ENCODE measurements around the gene TRAFD1. TPM values are rescaled to one million over a fixed set of nuclear protein-coding genes. Genes with fewer than 3 reads are reported as not detected.

Gene TRAFD1
- total and polyA plus RNA-seq, 2 of the 13 experiments (the other 11 are each of a cell fraction or from before 2014, with no cell fraction given), result 9.5 to 20.9 TPM

- TF ChIP-seq NFAT5 (CRISPR knock-in tag; IDR thresholded peaks at IDR 0.05), result 0 out of 2 replicates have a peak, but pooled peaks have one; percentile 36
- 0 out of 2 replicates have a peak, but pooled peaks have one; percentile 40 for TF ChIP-seq ZNF256 (CRISPR knock-in tag; conservative IDR thresholded peaks at IDR 0.05)
- peak; percentile 77; the same call in 1 of the 2 replicates for TF ChIP-seq THAP9 (CRISPR knock-in tag; IDR thresholded peaks at IDR 0.05; ENCODE audit: borderline replicate concordance)
- TF ChIP-seq TFDP2 (CRISPR knock-in tag; IDR thresholded peaks at IDR 0.05), result peak; percentile 25; the same call in 1 of the 2 replicates
- 0 out of 2 replicates have a peak, but pooled peaks have one; percentile 35 for TF ChIP-seq ZNF263 (CRISPR knock-in tag; IDR thresholded peaks at IDR 0.05)
- TF ChIP-seq ZBTB25 (CRISPR knock-in tag; IDR thresholded peaks at IDR 0.05), result no peak
- peak; percentile 82; the same call in 1 of the 2 replicates for TF ChIP-seq ZNF607 (CRISPR knock-in tag; IDR thresholded peaks at IDR 0.05; ENCODE audit: borderline replicate concordance)
- TF ChIP-seq ZNF124 (CRISPR knock-in tag; IDR thresholded peaks at IDR 0.05), result no peak
- no peak for TF ChIP-seq HNRNPL (IDR thresholded peaks at IDR 0.05; ENCODE audit: low read depth, low read length)
- no peak for TF ChIP-seq MBNL3 (CRISPR knock-in tag; conservative IDR thresholded peaks at IDR 0.05)
- TF ChIP-seq RFX5 (IDR thresholded peaks at IDR 0.05; ENCODE audit: low read depth, low read length), result no peak
- TF ChIP-seq ZNF737 (CRISPR knock-in tag; IDR thresholded peaks at IDR 0.05; ENCODE audit: borderline replicate concordance), result 0 out of 2 replicates have a peak, but pooled peaks have one; percentile 80
- TF ChIP-seq ZNF552 (CRISPR knock-in tag; IDR thresholded peaks at IDR 0.05; ENCODE audit: borderline replicate concordance), result 0 out of 2 replicates have a peak, but pooled peaks have one; percentile 55
- 0 out of 2 replicates have a peak, but pooled peaks have one; percentile 27 for TF ChIP-seq SIX4 (CRISPR knock-in tag; IDR thresholded peaks at IDR 0.05)
- no peak for TF ChIP-seq PAWR (CRISPR knock-in tag; IDR thresholded peaks at IDR 0.05; ENCODE audit: borderline replicate concordance)
- TF ChIP-seq ONECUT2 (CRISPR knock-in tag; IDR thresholded peaks at IDR 0.05), result no peak
Measured at GRCh38 chr12:112125250-112125999, at the start of gene TRAFD1 (continued).
